ENCODE results near the gene GALR2. TPM values are rescaled to one million over a fixed set of nuclear protein-coding genes. Genes with fewer than 3 reads are reported as not detected.

The GALR2 gene
- total RNA-seq, 1 donor from 2014 or later, result 0.36 TPM

- no peaks in the 10 kb centered on the region for H3K27me3 Mint-ChIP-seq (ENCODE audit: low read depth, unreplicated experiment)
- no peak for TF ChIP-seq EZH2 (IDR thresholded peaks at IDR 0.05; ENCODE audit: insufficient read depth, low read length)
- TF ChIP-seq CTCF (IDR thresholded peaks at IDR 0.05; ENCODE audit: insufficient read depth, low read depth, low read length), result no peak
- no peaks in the 10 kb centered on the region for H3K27me3 ChIP-seq (ENCODE audit: insufficient read depth, low read length)
- H3K4me1 Mint-ChIP-seq (ENCODE audit: low read depth, unreplicated experiment), result no peaks in the 10 kb centered on the region
- no peaks in the 10 kb centered on the region for H3K9me3 ChIP-seq (ENCODE audit: insufficient read depth, low read depth, low read length)
- no peaks in the 10 kb centered on the region for H3K4me1 ChIP-seq (ENCODE audit: insufficient read depth, low read length)
- no peaks in the 10 kb centered on the region for H3K9me3 Mint-ChIP-seq (ENCODE audit: unreplicated experiment)
- no peak overlapping the region for H3K4me3 Mint-ChIP-seq (ENCODE audit: unreplicated experiment)
- H3K36me3 Mint-ChIP-seq (ENCODE audit: low read depth, unreplicated experiment), result peaks cover 19% of the 10 kb centered on the region
- H4K20me1 ChIP-seq (ENCODE audit: insufficient read depth, low read length), result peaks cover 43% of the 10 kb centered on the region
- no peak for DNase-seq (ENCODE audit: low read depth)
- no peak overlapping the region for H3K4me2 ChIP-seq (ENCODE audit: low read length)
- no peak overlapping the region for H2AFZ ChIP-seq (ENCODE audit: low read depth, low read length)
- peaks cover 23% of the 10 kb centered on the region for H3K36me3 ChIP-seq (ENCODE audit: insufficient read depth, low read length)
- no peaks in the 10 kb centered on the region for H3K79me2 ChIP-seq (ENCODE audit: insufficient read depth, low read length)
- peak overlapping the region; percentile 18 for H3K27ac Mint-ChIP-seq (ENCODE audit: unreplicated experiment)
- H3K27ac ChIP-seq (ENCODE audit: low read depth, low read length), result no peak overlapping the region
- FAIRE-seq, result no peak
- no peak overlapping the region for H3K4me3 ChIP-seq (ENCODE audit: insufficient read depth, low read depth, low read length)
- H3K9ac ChIP-seq (ENCODE audit: low read length), result no peak overlapping the region
Observed at GRCh38 chr17:76089680-76090516, 15.3 kb downstream of the GALR2 start.

- Histone ChIP-seq H3K27me3 (ENCODE audit: insufficient read depth, low read length) (no peaks in the 10 kb centered on the region), H3K36me3 (ENCODE audit: insufficient read depth, low read length) (peaks cover 26% of the 10 kb centered on the region), H3K9ac (ENCODE audit: low read length) (no peak overlapping the region), H3K4me2 (ENCODE audit: low read length) (no peak overlapping the region), H3K4me3 (ENCODE audit: insufficient read depth, low read depth, low read length) (no peak overlapping the region), H3K9me3 (ENCODE audit: insufficient read depth, low read depth, low read length) (no peaks in the 10 kb centered on the region), H3K79me2 (ENCODE audit: insufficient read depth, low read length) (no peaks in the 10 kb centered on the region), H3K27ac (ENCODE audit: low read depth, low read length) (no peak overlapping the region), H4K20me1 (ENCODE audit: insufficient read depth, low read length) (peaks cover 43% of the 10 kb centered on the region), H2AFZ (ENCODE audit: low read depth, low read length) (no peak overlapping the region), H3K4me1 (ENCODE audit: insufficient read depth, low read length) (no peaks in the 10 kb centered on the region)
- Mint-ChIP-seq H3K36me3 (ENCODE audit: low read depth, unreplicated experiment) (peaks cover 19% of the 10 kb centered on the region), H3K4me1 (ENCODE audit: low read depth, unreplicated experiment) (no peaks in the 10 kb centered on the region), H3K27ac (ENCODE audit: unreplicated experiment) (no peak overlapping the region), H3K27me3 (ENCODE audit: low read depth, unreplicated experiment) (no peaks in the 10 kb centered on the region), H3K9me3 (ENCODE audit: unreplicated experiment) (no peaks in the 10 kb centered on the region), H3K4me3 (ENCODE audit: unreplicated experiment) (no peak overlapping the region)
- DNase-seq (ENCODE audit: low read depth) (no peak), FAIRE-seq (no peak)
- TF ChIP-seq EZH2 (IDR thresholded peaks at IDR 0.05; ENCODE audit: insufficient read depth, low read length) (no peak), CTCF (IDR thresholded peaks at IDR 0.05; ENCODE audit: insufficient read depth, low read depth, low read length) (no peak)
Observed at GRCh38 chr17:76090517-76091129, 16.0 kb downstream of the GALR2 start.
